Spleen (tissue), 11 donors: ENCODE results near the gene RNF212. TPM values are rescaled to one million over a fixed set of nuclear protein-coding genes. Genes with fewer than 3 reads are reported as not detected.

Source experiments
- DNase-seq: peaks from one replicate; pipeline ENCODE4 v3.0.0-alpha.2; 2020
- H3K27ac ChIP-seq, 8 donors: fragments of 200-600 bp; sonication (generic) in 7 of 8; 1 replicate in 4 of 8; 2 replicates in 4 of 8; pipeline versions ENCODE4 v1.5.0 to v1.8.0; 2016 to 2021; ENCODE audit warnings: inconsistent platforms in 4 of 8, mild to moderate bottlenecking in 4 of 8, moderate library complexity in 1 of 8
- H3K27me3 ChIP-seq, 7 donors: fragments of 200-600 bp; sonication (generic) in 6 of 7; replicated peaks in 1 of 7; 1 replicate in 4 of 7; 2 replicates in 3 of 7; pipeline versions ENCODE4 v1.5.0 to v1.8.0; 2016 to 2021; ENCODE audit warnings: inconsistent platforms in 3 of 7, mild to moderate bottlenecking in 1 of 7
- H3K36me3 ChIP-seq, 6 donors: fragments of 200-600 bp; sonication (generic) in 5 of 6; 1 replicate in 4 of 6; 2 replicates in 2 of 6; pipeline versions ENCODE4 v1.5.0 to v1.8.0; 2016 to 2021; ENCODE audit warnings: inconsistent platforms in 2 of 6
- H3K4me1 ChIP-seq, 6 donors: fragments of 200-600 bp; sonication (generic) in 5 of 6; 1 replicate in 3 of 6; 2 replicates in 3 of 6; pipeline versions ENCODE4 v1.5.0 to v1.8.0; 2016 to 2021; ENCODE audit warnings: inconsistent platforms in 3 of 6
- H3K4me3 ChIP-seq, 8 donors: fragments of 200-600 bp; sonication (generic) in 7 of 8; 1 replicate in 4 of 8; 2 replicates in 4 of 8; pipeline versions ENCODE4 v1.5.0 to v1.8.0; 2016 to 2021; ENCODE audit warnings: inconsistent platforms in 4 of 8, mild to moderate bottlenecking in 4 of 8, moderate library complexity in 2 of 8
- H3K9me3 ChIP-seq, 8 donors: fragments of 200-600 bp; sonication (generic) in 7 of 8; 1 replicate in 4 of 8; 2 replicates in 4 of 8; pipeline versions ENCODE4 v1.5.0 to v1.8.0; 2016 to 2021; ENCODE audit warnings: inconsistent platforms in 4 of 8
- POLR2A ChIP-seq, 3 donors: fragments of 450-650 bp; IDR thresholded peaks; one replicate each; pipeline ENCODE4 v1.5.1; 2017; ENCODE audit warnings: antibody characterized with exemption in 3 of 3, mild to moderate bottlenecking in 1 of 3
- POLR2AphosphoS5 ChIP-seq, 3 donors: sonication (generic); formaldehyde crosslinking; IDR thresholded peaks; one replicate each; pipeline ENCODE4 v1.5.1; 2017; ENCODE audit warnings: antibody characterized with exemption in 3 of 3
- WGBS, 5 donors: extraction: QIAGEN DNeasy Blood & Tissue Kit in 3 of 5; methylation state at CpG; one replicate each; pipeline versions ENCODE4 v1.1.5 to v1.1.7; 2013 to 2018; 5-methylcytosine and 5-hydroxymethylcytosine counted together
- intact Hi-C: fragments of 100-400 bp; cut with DNase I; formaldehyde crosslinking; loops from one replicate; pipeline ENCODE4 v1.15.0; 2023; ENCODE audit warnings: low total_unique reads
- polyA plus RNA-seq, 3 donors: library from polyadenylated mRNA; stranded (reverse); fragments of 200-250 nt; gene quantifications; one replicate each; pipeline ENCODE4 v1.2.1, GENCODE V29; 2013
- total RNA-seq, 7 donors: library from RNA; depleted of rRNA in 3 of 7; stranded (reverse); fragments of >200 nt in 3 of 7; fragmentation: NEBNext Ultra II Directional in 4 of 7; extraction: Animal tissue kit (Norgen Biotek cat#: 25700) in 4 of 7; gene quantifications; one replicate each; pipeline versions ENCODE4 v1.1.0 to v1.2.1, GENCODE V29; 2016 to 2021
- TF ChIP-seq, protein P1 (sequence below), 11 experiments: fragments of 200-600 bp in 7 of 11; fragments of 450-650 bp in 4 of 11; sonication (generic) in 4 of 11; IDR thresholded peaks in 8 of 11; conservative IDR thresholded peaks in 3 of 11; 1 replicate in 7 of 11; 2 replicates in 4 of 11; pipeline versions ENCODE4 v1.4.0 to v1.8.0; 2016 to 2021; ENCODE audit warnings: antibody characterized with exemption in 11 of 11, inconsistent platforms in 4 of 11, mild to moderate bottlenecking in 1 of 11
- donor health status: healthy with polysubstance abuse.
- donor health status: DM: no; HTN: no; CAD: no; lungs with moderate emphysema.
- donor health status: DM: no; HTN: no; CAD: no.
- donor health status: Bipolar disorder and iron deficiency.
- donor health status: healthy.
- donor health status: DM: no; HTN: no; CAD: no.
- donor health status: DM: yes; HTN: yes; CAD: no.

RNF212 gene
- total and polyA plus RNA-seq, 10 donors, result 0.46 to 5.6 (median 2.2) TPM

DNA sequence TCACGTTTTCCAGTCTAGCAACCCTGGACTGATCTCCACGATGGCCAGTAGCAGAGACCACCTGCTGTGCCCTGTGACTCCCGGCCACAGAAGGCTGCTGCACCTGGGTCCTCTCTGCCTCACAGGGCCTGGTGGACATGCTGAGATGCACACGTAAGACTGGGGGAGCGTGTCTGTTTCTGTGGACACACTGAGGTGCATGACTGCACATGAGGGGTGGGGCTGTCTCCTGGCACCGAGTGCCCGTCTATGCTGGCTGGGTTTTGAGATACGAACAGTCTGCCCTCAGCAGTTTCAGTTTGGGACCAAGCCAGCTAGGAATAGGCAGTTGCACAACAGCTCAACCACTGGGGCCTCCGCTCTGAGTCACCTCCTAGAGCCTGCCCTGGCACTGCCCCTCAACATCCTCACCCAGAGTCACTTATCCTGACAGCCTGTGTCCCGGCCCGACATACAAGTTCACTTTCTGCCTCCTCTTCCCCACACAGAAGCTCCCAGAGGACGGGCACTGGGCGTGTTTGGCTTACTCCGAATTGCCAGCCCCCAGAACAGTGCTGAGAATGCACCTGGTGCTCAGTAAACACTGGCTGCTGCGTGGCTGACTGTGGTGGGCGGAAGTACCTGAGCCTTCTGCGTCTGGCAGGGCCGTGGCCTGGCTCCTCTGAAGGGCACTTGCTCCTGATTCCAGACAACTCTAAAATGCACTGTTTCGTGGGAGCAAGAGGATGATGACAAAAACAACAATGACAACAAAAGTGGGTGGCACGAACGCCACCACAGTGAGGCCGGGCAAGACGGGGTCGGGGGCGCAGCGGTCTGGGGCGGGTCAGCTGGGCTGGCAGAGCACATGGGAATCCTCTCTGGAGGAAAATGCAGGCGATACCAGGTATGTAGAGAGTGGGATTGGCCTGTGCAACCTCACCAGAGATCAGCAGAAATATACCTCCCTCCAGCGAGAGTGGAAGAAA is 30.9 kb downstream of the RNF212 start:
- 62 to 79% (median 69%) methylated on average over 24 to 29 of the region's 29 CpGs for WGBS, 5 donors
- Histone ChIP-seq H3K27me3 (peaks cover 0 to 67% (median 0%) of the 10 kb centered on the region in 7 donors), H3K9me3 (peaks cover 0 to under 1% (median 0%) of the 10 kb centered on the region in 8 donors), H3K27ac (no peak overlapping the region), H3K36me3 (no peaks in the 10 kb centered on the region), H3K4me3 (no peak overlapping the region), H3K4me1 (peaks cover 0 to 21% (median 3%) of the 10 kb centered on the region in 6 donors)
- DNase-seq, result no peak
- no peak for TF ChIP-seq POLR2A (IDR thresholded peaks at IDR 0.05)
- TF ChIP-seq POLR2AphosphoS5 (IDR thresholded peaks at IDR 0.05), result peak in 1 of 3 donors; percentile 7
- TF ChIP-seq, protein P1, sequence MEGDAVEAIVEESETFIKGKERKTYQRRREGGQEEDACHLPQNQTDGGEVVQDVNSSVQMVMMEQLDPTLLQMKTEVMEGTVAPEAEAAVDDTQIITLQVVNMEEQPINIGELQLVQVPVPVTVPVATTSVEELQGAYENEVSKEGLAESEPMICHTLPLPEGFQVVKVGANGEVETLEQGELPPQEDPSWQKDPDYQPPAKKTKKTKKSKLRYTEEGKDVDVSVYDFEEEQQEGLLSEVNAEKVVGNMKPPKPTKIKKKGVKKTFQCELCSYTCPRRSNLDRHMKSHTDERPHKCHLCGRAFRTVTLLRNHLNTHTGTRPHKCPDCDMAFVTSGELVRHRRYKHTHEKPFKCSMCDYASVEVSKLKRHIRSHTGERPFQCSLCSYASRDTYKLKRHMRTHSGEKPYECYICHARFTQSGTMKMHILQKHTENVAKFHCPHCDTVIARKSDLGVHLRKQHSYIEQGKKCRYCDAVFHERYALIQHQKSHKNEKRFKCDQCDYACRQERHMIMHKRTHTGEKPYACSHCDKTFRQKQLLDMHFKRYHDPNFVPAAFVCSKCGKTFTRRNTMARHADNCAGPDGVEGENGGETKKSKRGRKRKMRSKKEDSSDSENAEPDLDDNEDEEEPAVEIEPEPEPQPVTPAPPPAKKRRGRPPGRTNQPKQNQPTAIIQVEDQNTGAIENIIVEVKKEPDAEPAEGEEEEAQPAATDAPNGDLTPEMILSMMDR (IDR thresholded peaks at IDR 0.05 in 8 of 11, conservative IDR thresholded peaks at IDR 0.05 in 3 of 11), result no peak
- intact Hi-C loops, result no loop called here

DNA sequence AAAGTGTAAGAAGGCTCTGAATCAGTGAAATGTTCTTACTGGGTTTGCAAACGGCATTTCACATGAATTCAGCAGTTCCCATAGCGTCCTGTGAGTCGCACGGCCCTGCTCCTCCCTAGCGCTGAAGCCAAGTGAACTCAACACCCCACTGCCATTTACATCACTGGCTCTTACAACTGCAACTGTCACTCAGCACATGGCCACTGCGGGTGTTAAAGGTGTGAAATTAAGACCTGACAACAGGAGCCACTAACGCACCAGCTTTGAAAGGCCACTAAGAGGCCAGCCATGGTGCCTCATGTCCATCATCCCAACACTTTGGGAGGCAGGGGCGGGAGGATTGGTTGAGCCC is 31.7 kb downstream of the RNF212 start:
- Histone ChIP-seq H3K27ac (no peak overlapping the region), H3K9me3 (no peaks in the 10 kb centered on the region), H3K36me3 (no peaks in the 10 kb centered on the region), H3K4me1 (peaks cover 0 to 21% (median 3%) of the 10 kb centered on the region in 6 donors), H3K27me3 (peaks cover 0 to 67% (median 0%) of the 10 kb centered on the region in 7 donors), H3K4me3 (no peak overlapping the region)
- DNase-seq, result no peak
- intact Hi-C loops, result no loop called here
- WGBS, 5 donors, result 77 to 84% (median 81%) methylated on average over 8 of the region's 8 CpGs
- TF ChIP-seq, protein P1 (IDR thresholded peaks at IDR 0.05 in 8 of 11, conservative IDR thresholded peaks at IDR 0.05 in 3 of 11), result no peak
- no peak for TF ChIP-seq POLR2AphosphoS5 (IDR thresholded peaks at IDR 0.05)
- no peak for TF ChIP-seq POLR2A (IDR thresholded peaks at IDR 0.05)

DNA sequence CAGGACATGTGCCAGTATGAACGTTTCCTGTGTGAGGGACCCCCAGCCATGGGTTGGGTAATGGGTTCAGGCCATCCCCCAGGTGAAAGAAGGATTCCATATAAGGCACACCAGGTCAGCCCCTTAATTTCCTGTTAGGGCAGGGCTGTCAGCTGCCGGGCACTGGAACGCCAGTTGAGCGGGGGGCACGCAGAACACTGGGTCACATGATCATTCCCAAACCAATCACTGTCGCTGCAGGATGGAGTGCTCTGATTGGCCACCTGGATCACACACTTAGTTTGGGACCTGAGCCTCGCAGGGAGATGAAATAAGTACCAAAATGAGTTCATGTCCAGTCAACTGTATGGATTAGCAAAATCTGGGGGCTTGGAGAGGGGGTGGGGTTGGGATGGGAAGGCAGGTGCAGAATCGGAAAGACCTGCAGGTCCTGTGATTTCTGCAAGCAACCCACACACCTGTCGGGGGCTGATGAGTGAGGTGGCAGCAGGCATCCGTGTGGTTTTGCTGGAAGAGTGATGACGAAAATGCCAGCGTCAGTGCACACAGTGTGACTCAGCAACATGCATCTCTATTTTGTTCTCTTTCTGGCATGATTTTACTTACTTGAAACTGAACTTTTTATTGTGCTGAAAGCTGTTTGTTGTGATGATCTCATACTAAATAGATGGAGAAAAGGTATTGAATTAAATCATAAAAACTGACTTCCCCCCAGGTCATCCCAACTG is 32.2 kb downstream of the RNF212 start:
- DNase-seq, result no peak
- intact Hi-C loops, result no loop called here
- H3K4me1 ChIP-seq, result peaks cover 0 to 21% (median 3%) of the 10 kb centered on the region in 6 donors
- H3K9me3 ChIP-seq, result no peaks in the 10 kb centered on the region
- peaks cover 0 to 66% (median 0%) of the 10 kb centered on the region in 7 donors for H3K27me3 ChIP-seq
- H3K27ac ChIP-seq, result no peak overlapping the region
- no peak for TF ChIP-seq POLR2AphosphoS5 (IDR thresholded peaks at IDR 0.05)
- no peak for TF ChIP-seq POLR2A (IDR thresholded peaks at IDR 0.05)
- TF ChIP-seq, protein P1 (IDR thresholded peaks at IDR 0.05 in 8 of 11, conservative IDR thresholded peaks at IDR 0.05 in 3 of 11), result no peak
- 46 to 72% (median 61%) methylated on average over 11 to 12 of the region's 12 CpGs for WGBS, 5 donors
- no peak overlapping the region for H3K4me3 ChIP-seq
- H3K36me3 ChIP-seq, result no peaks in the 10 kb centered on the region
